HG03558 (cell line): ENCODE data around the gene BHLHA15.
"Not testable (repeated sequence)": the region's sequence is repeated elsewhere in the genome, so short reads cannot be mapped to it uniquely, and the experiment has no call there.

Experiments
- ATAC-seq: cut with Tn5 transposase; IDR thresholded peaks from one replicate; pipeline ENCODE4 v1.9.1; 2021; ENCODE audit warnings: moderate number of reproducible peaks; ENCODE audit not compliant: unreplicated experiment; ENCODE audit errors: extremely low read depth

BHLHA15 gene

DNA sequence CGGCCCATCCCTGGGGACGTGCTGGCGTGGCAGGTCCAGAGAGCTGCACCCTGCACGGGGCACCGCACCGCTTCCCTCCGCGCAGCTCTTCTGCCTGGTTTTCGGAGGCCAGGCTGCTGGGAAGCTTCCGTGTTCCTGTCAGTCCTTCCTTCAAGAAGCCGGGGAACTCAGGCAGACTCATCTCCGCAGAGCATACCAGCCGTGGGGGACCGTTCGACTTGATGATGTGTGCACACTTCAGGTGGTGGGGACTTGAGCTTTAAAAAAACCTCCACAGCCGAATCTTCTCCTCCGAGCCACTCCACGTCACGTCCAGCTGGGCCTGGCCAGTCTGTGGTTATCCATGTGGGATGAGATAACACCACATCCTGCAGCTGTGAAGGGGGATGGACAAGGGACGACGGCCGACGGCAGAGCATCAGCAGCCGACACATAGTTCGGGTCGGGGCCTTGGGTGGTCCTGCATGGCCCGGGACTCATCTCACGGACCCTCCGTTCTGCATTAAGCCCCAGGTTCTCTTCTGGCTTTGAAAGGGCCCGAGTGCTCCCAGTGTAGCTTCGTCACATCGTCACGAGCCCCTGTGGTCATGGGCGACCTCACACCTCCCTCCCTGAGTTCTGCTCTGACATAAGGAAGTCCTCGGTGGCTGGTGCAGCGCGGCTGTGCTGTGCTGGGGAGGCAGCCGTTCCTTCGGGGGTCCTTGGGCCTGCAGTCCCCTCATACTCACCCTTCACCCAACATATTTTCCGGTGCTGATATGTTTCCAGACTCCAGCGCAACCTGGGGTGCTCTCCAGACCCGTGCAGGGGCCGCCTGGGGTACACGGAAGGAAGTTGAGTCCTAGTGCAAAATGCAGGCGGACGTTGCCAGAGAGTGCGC is 4.5 kb upstream of the BHLHA15 start:
- no peak for ATAC-seq

DNA sequence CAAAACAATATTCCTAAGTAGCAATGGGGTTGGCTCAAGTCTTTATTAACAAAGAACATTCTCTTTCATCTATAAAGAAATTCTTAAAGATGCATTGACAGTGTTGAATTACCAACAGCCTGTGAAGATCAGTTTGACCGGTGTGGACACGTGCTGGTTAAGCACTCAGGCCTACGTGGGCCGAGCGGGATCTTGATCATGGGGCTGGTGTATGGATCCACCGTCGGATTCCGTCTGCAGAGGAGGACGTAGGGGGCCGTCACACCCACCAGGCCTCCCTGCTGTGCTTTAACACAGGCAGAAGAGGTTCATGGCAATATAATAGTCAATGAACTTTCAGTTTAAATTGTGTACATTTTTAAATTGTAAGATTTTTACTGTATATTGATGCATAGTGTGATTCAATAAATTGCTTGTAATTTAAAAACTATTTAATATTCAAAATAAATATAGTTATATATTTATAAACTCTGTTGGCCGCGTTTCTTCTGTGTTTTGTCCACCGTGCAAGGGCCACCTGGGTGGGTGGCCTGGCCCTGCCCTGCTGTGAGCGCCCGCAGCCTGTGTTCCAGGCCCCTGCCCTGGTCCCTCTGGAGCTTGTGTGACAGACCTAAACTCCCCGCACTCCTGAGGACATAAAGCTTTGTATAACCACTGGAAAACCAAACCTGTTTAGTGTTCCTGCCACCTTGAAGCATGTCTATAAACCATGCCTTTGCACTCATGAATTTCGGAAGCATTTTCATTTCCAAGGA is 1.9 kb upstream of the BHLHA15 start:
- no peak for ATAC-seq

DNA sequence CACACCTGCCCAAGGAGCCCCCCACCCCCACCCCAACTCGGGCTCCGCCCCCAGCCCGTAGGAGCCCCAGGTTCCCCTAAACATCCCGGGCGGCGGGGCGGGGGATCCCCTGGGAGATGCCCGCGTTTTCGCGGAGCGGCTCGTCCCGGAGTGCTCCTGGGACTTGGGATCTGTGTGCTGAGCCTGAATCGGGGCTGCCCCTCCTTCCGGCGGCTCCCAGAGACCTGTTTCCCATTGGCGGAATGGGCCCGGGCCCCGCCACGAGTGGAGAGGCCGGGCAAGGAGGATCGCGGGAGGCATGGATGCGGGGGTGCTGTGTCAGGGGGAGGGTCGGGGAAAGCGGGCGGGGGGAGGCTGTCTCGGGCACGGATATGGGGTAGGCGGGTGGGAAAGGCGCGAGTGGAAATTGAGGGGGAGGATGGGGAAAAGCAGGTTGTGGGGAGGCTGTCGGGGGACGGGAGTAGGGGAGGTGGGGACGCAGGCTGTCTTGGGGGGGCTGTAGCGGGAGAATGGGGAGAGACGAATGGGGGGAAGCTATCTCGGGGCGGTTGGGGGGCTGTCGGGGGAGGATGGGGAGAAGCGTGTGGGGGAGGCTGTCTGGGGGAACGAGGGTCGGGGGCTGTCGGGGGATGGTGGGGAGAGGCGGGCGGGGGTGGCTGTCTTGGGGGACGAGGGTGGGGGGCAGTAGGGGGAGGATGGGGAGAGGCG is 572 bp upstream of the BHLHA15 start:
- no peak for ATAC-seq

DNA sequence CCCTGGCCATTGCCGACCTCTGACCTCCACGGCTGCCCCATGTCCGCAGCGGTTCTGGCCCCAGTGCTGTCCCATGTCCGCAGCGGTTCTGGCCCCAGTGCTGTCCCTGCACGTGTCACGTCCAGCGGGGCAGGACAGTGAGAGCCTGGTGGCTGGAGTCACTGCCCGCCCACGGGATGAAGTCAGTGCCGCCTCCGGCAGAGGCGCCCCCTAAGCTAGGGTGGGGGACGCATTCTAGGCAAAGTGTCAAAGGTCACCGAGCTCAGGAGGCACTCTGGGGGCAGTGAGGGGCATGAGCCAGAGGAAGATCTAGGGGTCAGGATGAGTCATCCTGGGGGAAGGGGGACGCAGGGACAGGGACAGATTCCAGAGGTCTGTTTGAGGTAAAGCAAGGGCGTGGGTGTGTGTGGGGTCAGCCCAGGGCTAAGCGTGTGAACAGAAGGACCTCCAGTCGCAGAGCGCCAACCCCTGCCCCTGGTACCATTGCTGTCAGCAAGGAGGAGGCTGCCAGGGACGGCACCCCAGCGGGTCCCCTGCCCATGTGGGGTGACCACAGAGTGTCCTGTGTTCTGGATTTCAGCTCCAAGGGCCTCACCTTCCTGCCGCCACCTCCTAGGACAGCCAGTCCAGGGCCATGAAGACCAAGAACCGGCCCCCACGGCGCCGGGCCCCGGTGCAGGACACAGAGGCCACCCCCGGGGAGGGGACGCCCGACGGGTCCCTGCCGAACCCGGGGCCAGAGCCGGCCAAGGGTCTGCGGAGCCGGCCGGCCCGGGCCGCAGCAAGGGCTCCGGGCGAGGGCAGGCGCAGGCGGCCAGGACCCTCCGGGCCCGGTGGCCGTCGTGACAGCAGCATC is 665 bp downstream of the BHLHA15 start:
- no peak for ATAC-seq

DNA sequence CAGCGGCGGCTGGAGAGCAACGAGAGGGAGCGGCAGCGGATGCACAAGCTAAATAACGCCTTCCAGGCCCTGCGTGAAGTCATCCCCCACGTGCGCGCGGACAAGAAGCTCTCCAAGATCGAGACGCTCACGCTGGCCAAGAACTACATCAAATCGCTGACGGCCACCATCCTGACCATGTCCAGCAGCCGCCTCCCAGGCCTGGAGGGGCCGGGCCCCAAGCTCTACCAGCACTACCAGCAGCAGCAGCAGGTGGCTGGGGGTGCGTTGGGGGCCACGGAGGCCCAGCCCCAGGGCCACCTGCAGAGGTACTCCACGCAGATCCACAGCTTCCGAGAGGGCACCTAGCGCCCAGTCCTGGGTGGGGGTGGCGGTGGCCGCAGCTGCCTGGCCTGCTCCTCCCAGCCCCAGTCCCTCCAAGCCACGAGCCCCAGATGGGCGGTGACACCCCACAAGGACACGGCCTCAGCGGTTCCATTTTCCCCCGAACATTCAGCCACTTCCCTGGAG is 1.3 kb downstream of the BHLHA15 start:
- ATAC-seq = no peak

DNA sequence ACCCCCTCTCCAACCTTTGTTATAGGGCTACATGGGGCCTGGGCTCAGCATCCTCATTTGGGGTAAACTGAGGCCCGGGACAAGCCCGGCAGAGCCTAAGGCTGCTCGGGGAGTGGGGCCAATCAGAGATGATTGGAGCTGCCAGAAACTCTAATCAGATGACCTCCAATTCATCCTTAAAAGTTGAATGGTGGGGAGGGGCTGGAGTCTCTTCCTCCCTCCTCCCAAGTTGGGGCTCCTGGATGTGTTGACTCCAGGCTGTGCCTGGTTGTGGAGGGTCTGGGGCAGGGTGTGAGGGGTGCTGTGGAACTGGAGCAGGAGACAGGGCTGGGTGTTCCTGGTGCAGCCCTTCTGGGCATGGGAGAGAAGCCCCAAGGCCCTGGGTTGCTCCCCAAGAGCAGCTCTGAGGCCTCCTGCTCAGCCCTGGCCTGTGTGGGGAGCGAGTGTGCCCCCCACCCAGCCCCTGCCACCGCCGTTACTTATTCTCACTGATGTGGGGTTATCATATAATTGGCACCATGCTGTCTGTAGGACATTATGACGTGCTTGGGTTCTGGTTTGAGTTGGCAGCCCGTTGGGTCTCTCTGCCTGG is 2.2 kb downstream of the BHLHA15 start:
- no peak for ATAC-seq

DNA sequence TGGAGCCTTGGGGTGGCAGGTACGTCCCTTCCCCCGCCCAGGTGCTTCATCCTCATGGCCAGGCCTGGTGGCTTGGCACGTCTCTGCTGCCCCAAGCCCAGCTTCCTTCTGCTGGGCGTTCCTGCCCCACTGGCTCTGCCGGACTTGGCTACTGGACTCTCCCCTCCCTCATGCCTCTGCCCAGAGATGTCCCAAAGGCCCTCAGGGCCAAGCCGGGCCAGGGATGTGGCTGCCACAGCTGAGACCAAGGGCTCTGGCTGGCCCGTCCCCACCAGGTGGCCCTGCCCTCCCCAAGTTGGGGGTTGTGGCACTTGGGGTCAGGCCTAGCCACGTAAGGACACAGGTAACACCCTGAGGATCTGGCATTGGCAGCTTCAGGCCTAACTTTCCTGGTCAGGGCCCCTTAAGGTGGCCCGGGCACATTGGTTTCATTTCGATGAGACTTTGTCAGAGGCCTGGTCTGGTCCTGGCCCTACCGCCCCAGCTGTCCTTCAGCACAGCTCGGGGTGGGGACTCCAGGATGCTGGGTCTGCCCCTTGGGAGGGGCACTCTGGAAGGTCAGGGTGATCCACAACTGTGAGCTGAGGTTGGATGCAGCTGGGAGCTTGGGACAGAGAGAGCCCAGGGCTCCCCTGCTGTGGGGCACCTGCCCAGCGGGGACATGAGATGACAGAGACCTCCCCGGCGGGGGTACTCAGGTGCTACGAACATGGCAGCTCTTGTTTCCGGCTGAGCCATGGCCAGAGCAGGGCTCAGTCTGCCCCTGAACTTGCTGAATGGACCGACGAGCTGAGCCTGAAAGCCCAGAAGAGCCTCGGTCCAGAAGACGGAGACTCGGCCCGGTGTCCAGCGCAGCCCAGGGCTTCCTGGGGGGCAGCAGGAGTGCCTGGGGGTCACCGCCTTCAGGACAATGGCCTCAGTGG is 2.9 kb downstream of the BHLHA15 start:
- no peak for ATAC-seq

DNA sequence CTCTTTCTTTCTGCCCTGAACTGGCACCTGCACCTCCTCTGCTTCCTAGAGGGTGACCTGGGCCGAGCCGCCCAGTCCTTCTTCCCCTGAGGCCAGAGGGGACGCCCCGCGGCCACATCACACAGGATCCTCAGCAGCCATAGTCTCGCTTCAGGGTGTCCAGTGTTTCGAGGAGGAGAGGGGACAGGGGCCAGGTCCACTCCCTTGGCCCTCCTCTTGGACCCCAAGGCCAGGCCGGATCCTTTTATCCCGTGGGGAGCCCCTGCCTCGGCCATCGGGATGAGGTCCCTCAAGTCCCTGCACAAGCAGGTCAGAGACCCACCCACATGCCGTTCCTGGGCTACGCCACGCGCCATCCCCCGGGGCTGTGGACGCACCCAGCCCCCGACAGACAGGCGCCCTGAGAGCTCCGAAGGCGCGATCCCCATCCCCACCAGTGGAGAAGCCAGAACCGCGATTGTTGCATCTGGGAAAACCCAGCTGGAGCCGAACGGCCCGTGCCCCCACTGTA is 3.6 kb downstream of the BHLHA15 start:
- no peak for ATAC-seq

DNA sequence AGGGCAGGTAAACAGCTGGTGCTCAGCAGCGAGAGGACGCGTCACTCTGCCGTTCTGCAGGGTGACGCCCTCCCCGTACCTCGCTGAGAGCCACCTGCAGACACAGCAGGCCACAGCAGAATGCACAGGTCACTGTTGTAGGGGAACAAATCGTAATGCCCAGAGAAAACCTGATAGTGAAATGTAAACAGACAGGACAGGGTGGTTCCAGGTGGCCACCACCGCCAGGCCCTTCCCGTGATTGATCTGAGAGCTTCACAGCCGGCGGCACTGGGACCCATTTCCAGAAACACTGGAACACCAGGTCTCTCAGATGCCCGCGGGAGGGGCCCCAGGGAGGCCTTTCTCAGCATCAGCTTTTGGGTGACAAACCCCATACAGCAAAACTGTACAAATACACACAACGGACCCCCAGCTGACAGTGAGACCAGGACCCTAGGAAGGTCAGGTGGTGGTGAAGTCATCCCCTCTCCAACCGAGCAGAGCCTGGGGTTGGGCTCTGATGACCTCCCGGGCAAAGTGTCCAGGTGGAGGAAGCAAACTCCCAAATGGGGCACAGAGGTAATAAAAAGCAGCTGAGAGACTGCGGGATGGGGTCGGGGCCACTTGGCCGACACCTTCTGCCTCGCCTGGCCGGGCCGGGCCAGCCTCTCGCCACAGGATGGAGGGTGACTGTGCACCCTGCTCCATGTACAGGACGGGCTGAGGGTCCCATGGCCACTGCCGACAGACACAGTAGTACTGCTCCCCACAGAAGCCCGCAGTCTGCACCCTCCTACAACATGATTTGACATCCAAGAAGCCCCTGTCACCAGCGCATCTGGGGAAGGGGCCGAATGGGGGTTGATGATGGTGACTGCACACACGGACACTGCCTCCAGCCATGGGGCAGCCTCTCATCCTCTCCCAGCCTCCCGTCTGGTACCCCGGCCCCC is 4.6 kb downstream of the BHLHA15 start:
- ATAC-seq = no peak

DNA sequence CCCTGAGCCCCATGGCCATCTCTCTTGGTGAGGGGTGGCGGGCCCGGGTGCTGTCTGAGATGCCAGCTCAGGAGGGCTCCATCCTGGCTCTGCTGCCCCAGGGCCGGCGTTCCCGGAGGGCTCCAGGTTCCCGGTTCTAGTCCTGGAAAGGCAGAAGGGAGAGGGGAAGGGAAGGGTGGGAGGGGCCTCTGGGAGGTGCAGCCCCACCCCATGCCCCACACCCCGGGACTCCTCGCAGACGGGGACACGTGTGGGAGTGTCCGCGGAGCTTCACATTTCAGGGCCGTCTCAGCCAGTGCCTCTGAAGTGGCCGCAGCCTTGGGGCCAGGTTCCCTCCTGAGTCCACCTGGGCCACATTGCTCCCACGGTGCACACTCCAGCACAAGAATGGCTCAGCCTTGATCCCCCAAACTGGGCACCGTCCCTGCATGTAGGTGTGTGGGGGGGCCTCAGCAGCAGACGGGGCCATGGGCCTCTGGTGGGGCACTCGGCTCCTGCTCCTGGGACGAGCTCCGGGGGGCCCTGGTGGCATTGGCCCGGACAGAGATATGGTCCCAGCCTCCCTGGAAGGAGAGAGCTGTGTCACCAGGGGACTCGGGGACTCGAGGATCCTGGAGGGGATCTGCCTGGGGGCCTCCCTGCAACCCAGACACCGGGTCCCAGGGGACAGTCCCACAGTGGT is 5.8 kb downstream of the BHLHA15 start:
- ATAC-seq = no peak

DNA sequence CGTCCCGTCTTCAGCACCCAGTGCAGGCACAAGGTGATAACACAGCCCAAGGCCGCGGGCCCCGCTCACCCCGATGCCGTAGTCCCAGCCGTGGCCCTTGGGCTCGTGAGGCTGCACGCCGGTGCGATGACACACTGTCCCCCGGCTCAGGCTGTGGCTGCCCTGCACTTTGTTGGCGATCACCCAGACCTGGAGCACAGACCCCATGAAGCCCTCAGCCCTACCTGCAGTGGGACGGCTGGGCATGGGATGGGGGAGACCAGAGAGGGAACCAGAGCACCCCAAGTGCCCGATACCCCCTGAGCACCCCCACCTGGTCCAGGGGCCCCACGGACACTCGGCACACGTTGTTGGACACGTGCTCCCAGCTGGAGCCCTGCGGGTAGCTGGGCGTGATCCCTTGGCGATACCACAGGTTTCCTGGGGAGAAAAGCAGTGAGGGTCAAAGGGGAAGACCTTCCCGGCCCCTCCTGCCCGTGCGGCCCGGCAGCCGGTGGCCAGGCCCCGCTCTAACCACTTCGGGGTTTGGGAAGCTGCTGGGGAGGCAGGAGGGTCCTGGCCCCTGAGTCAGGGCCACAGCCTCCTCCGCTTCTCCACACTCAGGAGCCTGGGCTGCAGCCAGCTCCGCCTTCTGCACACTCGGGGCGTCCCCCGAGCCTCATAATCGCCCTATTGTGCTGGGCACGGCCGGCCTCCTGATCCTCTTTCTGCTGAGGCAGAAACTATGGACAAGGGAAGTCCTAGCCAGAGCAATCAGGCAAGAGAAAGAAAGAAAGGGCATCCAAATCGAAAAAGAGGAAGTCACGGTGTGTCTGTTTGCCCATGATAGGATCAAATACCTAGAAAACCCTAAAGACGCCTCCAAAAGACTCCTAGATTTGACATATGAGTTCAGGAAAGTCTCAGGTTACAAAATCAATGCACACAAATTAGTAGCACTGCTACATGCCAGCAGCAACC is 6.7 kb downstream of the BHLHA15 start:
- no peak for ATAC-seq

DNA sequence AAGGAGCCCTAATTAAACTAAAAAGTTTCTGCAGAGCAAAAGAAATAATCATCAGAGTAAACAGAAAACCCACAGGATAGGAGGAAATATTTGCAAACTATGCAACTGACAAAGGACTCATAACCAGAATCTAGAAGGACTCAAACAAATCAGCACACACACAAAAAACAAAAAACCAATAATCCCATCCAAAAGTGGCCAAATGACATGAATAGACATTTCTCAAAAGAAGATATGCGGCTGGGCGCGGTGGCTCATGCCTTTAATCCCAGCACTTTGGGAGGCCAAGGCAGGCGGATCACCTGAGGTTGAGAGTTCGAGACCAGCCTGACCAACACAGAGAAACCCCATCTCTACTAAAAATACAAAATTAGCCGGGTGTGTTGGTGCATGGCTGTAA is 8.1 kb downstream of the BHLHA15 start:
- not testable (repeated sequence) for ATAC-seq

DNA sequence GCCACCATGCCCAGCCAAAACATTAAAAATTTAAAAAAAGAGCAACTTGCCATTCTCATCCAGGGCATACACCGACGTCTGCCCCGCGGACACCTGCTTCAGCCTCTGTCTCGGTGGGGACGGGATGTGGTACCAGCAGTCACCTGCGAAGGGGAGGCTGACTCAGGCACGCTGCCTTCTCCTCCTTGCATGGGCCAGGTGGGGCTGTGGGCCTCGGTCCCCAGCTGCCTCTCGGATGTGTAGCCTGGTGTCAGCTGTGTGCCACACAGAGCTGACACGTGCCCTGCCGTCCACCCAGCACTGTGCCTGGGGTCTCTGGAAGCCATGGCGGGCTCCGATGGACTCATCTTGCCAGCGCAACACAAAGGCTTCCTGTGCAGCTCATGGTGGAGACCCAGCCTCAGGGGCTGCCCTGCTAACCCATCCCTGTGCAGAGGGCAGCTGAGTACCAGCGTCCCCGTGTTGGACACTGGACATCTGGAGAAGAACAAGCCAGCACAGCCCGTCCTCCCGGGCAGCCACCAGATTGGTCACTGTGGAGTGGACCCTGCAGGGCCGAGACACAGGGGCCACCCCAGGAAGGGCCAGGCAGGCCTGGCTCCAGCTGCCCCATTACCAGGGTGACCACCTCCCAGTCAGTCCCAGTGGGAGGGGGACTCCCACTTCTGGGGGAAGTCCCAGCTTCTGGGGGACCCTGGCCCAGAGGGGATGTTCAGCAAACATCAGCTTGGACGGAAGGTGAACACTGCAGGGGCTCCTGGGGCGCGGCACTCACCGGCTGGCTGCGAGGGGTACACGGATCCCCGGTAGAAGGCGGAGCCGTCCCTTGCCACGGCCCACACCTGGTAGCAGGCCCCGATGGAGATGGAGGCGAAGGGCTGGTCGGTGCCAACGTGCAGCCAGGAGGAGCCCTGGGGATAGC is 10.6 kb downstream of the BHLHA15 start:
- no peak for ATAC-seq

DNA sequence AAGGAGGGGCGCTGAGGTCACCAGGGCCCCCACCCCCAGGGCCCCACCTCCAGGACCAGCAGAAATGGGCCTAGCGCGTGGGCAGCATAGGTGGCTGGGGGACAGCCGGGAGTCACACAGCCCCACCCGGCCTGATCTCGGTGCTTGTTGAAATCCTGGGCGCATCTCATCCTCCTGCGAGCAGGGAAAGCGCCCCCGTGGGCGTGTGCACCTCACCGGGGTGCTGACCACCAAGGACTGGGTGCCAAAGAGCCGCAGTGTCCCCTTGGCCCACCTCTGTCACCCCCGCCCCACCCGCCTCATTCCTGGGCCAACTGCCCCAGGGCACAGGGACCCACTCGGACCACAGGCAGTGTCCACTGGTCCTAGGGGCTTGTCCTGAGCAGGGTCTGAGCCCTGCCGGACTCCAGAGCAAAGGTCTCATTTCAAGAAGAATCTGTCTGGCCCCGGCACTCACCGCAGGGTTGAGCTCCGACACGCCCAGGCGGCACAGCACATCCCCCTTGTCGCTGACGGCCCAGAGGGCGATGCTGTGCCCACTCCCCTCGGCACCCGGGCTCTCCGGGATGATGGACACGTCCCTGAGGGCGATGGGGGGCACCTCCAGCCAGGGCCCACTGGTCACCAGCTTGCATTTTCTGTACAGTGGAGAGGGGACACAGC is 11.4 kb downstream of the BHLHA15 start:
- ATAC-seq = no peak
